Kidney (tissue), 14 donors: ENCODE measurements around the gene CMC4. TPM values are rescaled to one million over a fixed set of nuclear protein-coding genes. Genes with fewer than 3 reads are reported as not detected.

Experiments
- DNase-seq, 5 donors: peaks; one replicate each; pipeline ENCODE4 v3.0.0-alpha.2; 2013 to 2020
- FAIRE-seq: peaks from 2 replicates; lab custom pipeline; 2012; peaks lifted over from hg19 to GRCh38; lab: Jason Lieb, UNC
- H3K27ac ChIP-seq, 2 donors: one replicate each; pipeline ENCODE4 v1.7.0; 2013; ENCODE audit warnings: low read depth in 2 of 2, low read length in 2 of 2, inconsistent platforms in 1 of 2
- H3K27me3 ChIP-seq: one replicate; pipeline ENCODE4 v1.7.1; 2013; ENCODE audit warnings: low read length, inconsistent platforms; ENCODE audit not compliant: control insufficient read depth, insufficient read depth
- H3K36me3 ChIP-seq, 3 donors: one replicate each; pipeline versions ENCODE4 v1.7.0 to v1.7.1; 2013; ENCODE audit warnings: low read length in 3 of 3, control low read depth in 1 of 3, inconsistent platforms in 1 of 3; ENCODE audit not compliant: insufficient read depth in 3 of 3, control insufficient read depth in 2 of 3
- H3K4me1 ChIP-seq, 3 donors: one replicate each; pipeline versions ENCODE4 v1.7.0 to v1.7.1; 2013; ENCODE audit warnings: low read length in 3 of 3, inconsistent platforms in 1 of 3, low read depth in 1 of 3; ENCODE audit not compliant: control insufficient read depth in 2 of 3, insufficient read depth in 2 of 3
- H3K4me3 ChIP-seq, 3 donors: one replicate each; pipeline versions ENCODE4 v1.7.0 to v1.8.1; 2013; ENCODE audit warnings: low read length in 3 of 3, control low read depth in 1 of 3, inconsistent platforms in 1 of 3
- H3K9ac ChIP-seq, 3 donors: one replicate each; pipeline versions ENCODE4 v1.7.0 to v1.7.1; 2013; ENCODE audit warnings: low read length in 3 of 3, control low read depth in 1 of 3, inconsistent platforms in 1 of 3
- H3K9me3 ChIP-seq, 3 donors: one replicate each; pipeline versions ENCODE4 v1.7.0 to v1.7.1; 2013; ENCODE audit warnings: low read length in 3 of 3, control low read depth in 1 of 3, inconsistent platforms in 1 of 3; ENCODE audit not compliant: control insufficient read depth in 2 of 3, insufficient read depth in 1 of 3
- CTCF ChIP-seq: IDR thresholded peaks from 3 replicates; pipeline ENCODE4 v1.5.1; 2012; ENCODE audit warnings: mild to moderate bottlenecking, moderate library complexity, borderline replicate concordance; ENCODE audit not compliant: insufficient read depth; ENCODE audit errors: extremely low read depth
- intact Hi-C: fragments of 100-400 bp; cut with DNase I; formaldehyde crosslinking; loops from one replicate; pipeline ENCODE4 v1.11.1; 2022
- polyA plus RNA-seq: library from polyadenylated mRNA; stranded (reverse); fragments of 350-450 nt; fragmentation: Illumina TruSeq; extraction: RNeasy Lipid Tissue Mini Kit (QIAGEN cat#74804); gene quantifications from one replicate; pipeline ENCODE4 v1.2.3, GENCODE V29; 2014; ENCODE audit warnings: low read depth, low replicate concordance; ENCODE audit not compliant: insufficient read depth
- total RNA-seq: library from RNA; stranded (reverse); fragmentation: NEBNext Ultra II Directional; extraction: Animal tissue kit (Norgen Biotek cat#: 25700); gene quantifications from one replicate; pipeline ENCODE4 v1.2.1, GENCODE V29; 2021
- donor health status: control.
- donor health status: control.
- donor health status: control.
- donor health status: control.
- donor health status: control.
- donor health status: DM: yes; HTN: yes; CAD: no.
- donor health status: Normal renal cell carcinoma (clear cell type).

CMC4 gene
- total and polyA plus RNA-seq, 2 donors from 2014 or later, result 6.6 to 26.2 TPM

GRCh38 chrX:155026727-155027508, 44.0 kb downstream of the CMC4 start, which contains the start of gene FUNDC2:
TSS of gene FUNDC2 (plus strand) at chrX:155026844. CDS start at chrX:155026939, 95 bp downstream.
- H3K4me3 ChIP-seq, result peak within 1 kb of the TSS; percentile 92 to 98 (median 94)
- FAIRE-seq, result no peak
- peaks cover 0 to 2% (median 0%) of the 10 kb centered on the region in 3 donors for H3K4me1 ChIP-seq
- H3K27me3 ChIP-seq, result no peaks in the 10 kb centered on the region
- H3K36me3 ChIP-seq, result no peaks in the 10 kb centered on the region
- H3K9me3 ChIP-seq, result no peaks in the 10 kb centered on the region
- intact Hi-C loops, result no loop called here
- TF ChIP-seq CTCF, result no peak
- peak; percentile 94 to 98 (median 97) for DNase-seq
- peak within 1 kb of the TSS; percentile 86 to 96 (median 95) for H3K9ac ChIP-seq
- H3K27ac ChIP-seq, result peak within 1 kb of the TSS; percentile 94

- FAIRE-seq (peak; percentile 32), DNase-seq (no peak)
- Histone ChIP-seq H3K4me3 (peak overlapping the region; percentile 54 to 75 (median 60)), H3K36me3 (no peaks in the 10 kb centered on the region), H3K27ac (peak overlapping the region; percentile 94), H3K9ac (peak overlapping the region in 1 of 3 donors; percentile 46), H3K27me3 (no peaks in the 10 kb centered on the region), H3K4me1 (peaks cover 0 to 2% (median 0%) of the 10 kb centered on the region in 3 donors), H3K9me3 (no peaks in the 10 kb centered on the region)
- intact Hi-C loops, result no loop called here
- no peak for TF ChIP-seq CTCF
Observed at GRCh38 chrX:155026420-155026726, 44.6 kb downstream of the CMC4 start.

GRCh38 chrX:155023907-155024833, 46.8 kb downstream of the CMC4 start:
- H3K4me1 ChIP-seq, result peaks cover 0 to 2% (median 0%) of the 10 kb centered on the region in 3 donors
- no peak overlapping the region for H3K9ac ChIP-seq
- H3K36me3 ChIP-seq, result no peaks in the 10 kb centered on the region
- no peak overlapping the region for H3K4me3 ChIP-seq
- no peaks in the 10 kb centered on the region for H3K9me3 ChIP-seq
- no peak for FAIRE-seq
- intact Hi-C loops, result no loop called here
- TF ChIP-seq CTCF, result no peak
- DNase-seq, result no peak
- no peak overlapping the region for H3K27ac ChIP-seq
- H3K27me3 ChIP-seq, result no peaks in the 10 kb centered on the region
